ENCODE data around the gene ATP5PO. TPM values are rescaled to one million over a fixed set of nuclear protein-coding genes. Genes with fewer than 3 reads are reported as not detected.

The ATP5PO gene
- total and polyA plus RNA-seq, 3 donors from 2014 or later, result 127 to 279 (median 136) TPM

DNA sequence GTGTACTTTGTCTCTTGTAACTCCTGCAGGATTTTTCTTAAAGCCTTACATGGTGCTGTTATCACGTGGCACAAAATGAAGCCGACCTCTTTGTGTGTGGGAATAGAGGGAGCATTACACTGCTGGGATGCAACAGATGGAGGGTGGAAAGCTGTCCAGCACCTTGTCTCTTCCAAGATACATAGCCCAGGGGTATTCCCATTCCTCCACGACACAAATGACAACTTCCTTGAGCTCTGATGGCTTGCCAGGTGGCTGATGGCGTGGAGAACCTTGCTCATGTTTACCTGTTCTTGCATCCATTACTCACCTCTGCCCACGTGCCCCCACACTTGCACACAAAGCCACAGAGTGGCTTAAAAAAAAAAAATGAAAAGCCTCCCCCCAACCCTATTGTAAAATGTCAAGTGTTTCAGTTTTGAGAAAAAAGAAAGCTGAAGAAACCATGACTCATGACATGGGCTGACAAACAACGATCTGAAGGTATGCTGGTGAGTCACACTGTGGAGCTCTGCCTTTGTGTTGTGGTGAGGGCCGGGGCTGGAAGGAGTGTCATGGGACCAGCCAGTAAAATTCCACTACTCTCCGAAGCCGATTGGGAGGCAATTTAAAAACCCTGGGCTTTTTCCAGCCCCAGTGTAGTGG is 32.0 kb upstream of the ATP5PO start:
- H3K27me3 ChIP-seq, result no peaks in the 10 kb centered on the region
- DNase-seq, result peak; percentile 38
- H3K27ac ChIP-seq, result no peak overlapping the region
- intact Hi-C loops (cut with DNase I; ENCODE audit: low total_unique reads), result no loop called here
- no peaks in the 10 kb centered on the region for H3K36me3 ChIP-seq (ENCODE audit: low read depth, missing control alignments)
- TF ChIP-seq, protein P1, sequence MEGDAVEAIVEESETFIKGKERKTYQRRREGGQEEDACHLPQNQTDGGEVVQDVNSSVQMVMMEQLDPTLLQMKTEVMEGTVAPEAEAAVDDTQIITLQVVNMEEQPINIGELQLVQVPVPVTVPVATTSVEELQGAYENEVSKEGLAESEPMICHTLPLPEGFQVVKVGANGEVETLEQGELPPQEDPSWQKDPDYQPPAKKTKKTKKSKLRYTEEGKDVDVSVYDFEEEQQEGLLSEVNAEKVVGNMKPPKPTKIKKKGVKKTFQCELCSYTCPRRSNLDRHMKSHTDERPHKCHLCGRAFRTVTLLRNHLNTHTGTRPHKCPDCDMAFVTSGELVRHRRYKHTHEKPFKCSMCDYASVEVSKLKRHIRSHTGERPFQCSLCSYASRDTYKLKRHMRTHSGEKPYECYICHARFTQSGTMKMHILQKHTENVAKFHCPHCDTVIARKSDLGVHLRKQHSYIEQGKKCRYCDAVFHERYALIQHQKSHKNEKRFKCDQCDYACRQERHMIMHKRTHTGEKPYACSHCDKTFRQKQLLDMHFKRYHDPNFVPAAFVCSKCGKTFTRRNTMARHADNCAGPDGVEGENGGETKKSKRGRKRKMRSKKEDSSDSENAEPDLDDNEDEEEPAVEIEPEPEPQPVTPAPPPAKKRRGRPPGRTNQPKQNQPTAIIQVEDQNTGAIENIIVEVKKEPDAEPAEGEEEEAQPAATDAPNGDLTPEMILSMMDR (IDR thresholded peaks at IDR 0.05), result no peak
- no peak for TF ChIP-seq POLR2A (IDR thresholded peaks at IDR 0.05)
- WGBS, 2 donors, result 46 to 52% methylated on average over 9 of the region's 9 CpGs
- H3K4me3 ChIP-seq, result no peak overlapping the region
- no peaks in the 10 kb centered on the region for H3K9me3 ChIP-seq
- H3K4me1 ChIP-seq, result no peaks in the 10 kb centered on the region

DNA sequence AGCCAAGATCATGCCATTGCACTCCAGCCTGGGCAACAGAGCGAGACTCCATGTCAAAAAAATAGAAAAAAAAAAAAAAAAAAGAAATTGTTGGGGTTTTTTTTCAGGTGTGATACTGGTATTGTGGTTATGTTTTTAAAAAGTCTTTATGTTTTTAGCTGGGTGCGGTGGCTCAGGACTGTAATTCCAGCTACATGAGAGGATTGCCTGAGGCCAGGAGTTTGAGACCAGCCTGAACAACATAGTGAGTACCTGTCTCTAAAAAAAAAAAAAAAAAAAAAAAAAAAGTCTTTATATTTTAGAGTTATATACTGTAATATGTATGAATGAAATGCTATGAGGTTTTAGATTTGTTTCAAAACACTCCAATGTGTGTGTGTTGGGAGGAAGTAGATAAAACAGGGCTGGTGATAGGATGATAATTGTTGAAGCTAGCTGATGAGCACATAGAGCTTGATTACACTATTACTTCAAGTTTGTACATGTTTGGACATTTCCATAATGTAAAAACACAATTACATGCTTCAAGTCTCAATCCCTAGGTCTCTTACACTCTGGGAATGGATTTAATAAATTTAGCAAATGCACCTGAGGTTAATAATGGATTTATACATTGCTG is 30.2 kb upstream of the ATP5PO start:
- intact Hi-C loops (cut with DNase I; ENCODE audit: low total_unique reads), result no loop called here
- DNase-seq, result no peak
- H3K36me3 ChIP-seq (ENCODE audit: low read depth, missing control alignments), result no peaks in the 10 kb centered on the region
- 93 to 97% methylated on average over 2 of the region's 2 CpGs for WGBS, 2 donors
- TF ChIP-seq, protein P1 (IDR thresholded peaks at IDR 0.05), result no peak
- TF ChIP-seq POLR2A (IDR thresholded peaks at IDR 0.05), result no peak
- no peak overlapping the region for H3K27ac ChIP-seq
- H3K9me3 ChIP-seq, result no peaks in the 10 kb centered on the region
- H3K4me3 ChIP-seq, result no peak overlapping the region
- no peaks in the 10 kb centered on the region for H3K27me3 ChIP-seq
- H3K4me1 ChIP-seq, result no peaks in the 10 kb centered on the region

DNA sequence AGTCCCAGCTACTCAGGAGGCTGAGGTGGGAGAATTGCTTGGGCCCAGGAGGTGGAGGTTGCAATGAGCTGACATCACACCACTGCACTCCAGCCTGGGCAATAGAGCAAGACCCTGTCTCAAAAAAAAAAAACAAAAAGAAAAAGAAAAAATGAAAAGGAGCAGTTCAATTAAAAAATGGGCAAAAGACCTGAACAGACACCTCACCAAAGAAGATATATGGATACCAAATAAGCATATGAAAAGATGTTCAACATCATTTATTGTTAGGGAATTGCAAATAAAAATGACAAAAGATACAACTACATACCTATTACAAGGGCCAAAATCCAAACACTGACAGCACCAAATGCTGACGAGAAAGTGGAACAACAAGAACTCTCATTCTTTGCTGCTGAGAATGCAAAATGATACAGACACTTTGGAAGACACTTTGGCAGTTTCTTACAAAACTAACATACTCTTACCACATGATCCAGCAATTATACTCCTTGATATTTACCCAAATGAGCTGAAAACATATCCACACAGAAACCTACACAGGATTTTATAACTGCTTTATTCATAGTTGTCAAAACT is 28.7 kb upstream of the ATP5PO start:
- intact Hi-C loops (cut with DNase I; ENCODE audit: low total_unique reads), result no loop called here
- WGBS, 2 donors, result 93 to 94% methylated on average over 1 of the region's 1 CpG
- TF ChIP-seq POLR2A (IDR thresholded peaks at IDR 0.05), result no peak
- TF ChIP-seq, protein P1 (IDR thresholded peaks at IDR 0.05), result no peak
- no peaks in the 10 kb centered on the region for H3K4me1 ChIP-seq
- H3K27me3 ChIP-seq, result no peaks in the 10 kb centered on the region
- H3K36me3 ChIP-seq (ENCODE audit: low read depth, missing control alignments), result no peaks in the 10 kb centered on the region
- H3K9me3 ChIP-seq, result no peaks in the 10 kb centered on the region
- no peak overlapping the region for H3K27ac ChIP-seq
- no peak overlapping the region for H3K4me3 ChIP-seq
- no peak for DNase-seq

DNA sequence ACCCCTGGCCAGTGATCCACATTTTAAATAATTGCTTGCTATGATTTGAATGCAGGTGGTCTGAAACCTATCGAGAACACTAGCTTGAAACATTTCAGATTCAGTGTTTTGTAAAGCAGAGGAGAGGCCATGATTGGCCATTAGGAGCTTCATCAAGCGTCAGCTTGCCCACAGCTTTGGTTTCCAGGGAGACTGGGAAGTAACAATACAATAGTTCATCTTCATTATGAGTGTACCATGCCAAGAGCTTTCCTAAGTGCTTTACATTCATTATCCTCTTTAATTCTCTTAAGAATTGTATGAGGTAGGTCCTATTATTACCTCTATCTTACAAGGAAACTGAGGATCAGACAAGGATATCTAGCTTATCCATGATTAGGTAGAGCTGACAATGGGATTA is 27.7 kb upstream of the ATP5PO start:
- TF ChIP-seq, protein P1 (IDR thresholded peaks at IDR 0.05), result no peak
- no peak for TF ChIP-seq POLR2A (IDR thresholded peaks at IDR 0.05)
- DNase-seq, result no peak
- no peaks in the 10 kb centered on the region for H3K9me3 ChIP-seq
- WGBS, 2 donors, result 90 to 100% methylated on average over 2 of the region's 2 CpGs
- H3K27ac ChIP-seq, result no peak overlapping the region
- no peaks in the 10 kb centered on the region for H3K4me1 ChIP-seq
- no peaks in the 10 kb centered on the region for H3K27me3 ChIP-seq
- H3K36me3 ChIP-seq (ENCODE audit: low read depth, missing control alignments), result no peaks in the 10 kb centered on the region
- intact Hi-C loops (cut with DNase I; ENCODE audit: low total_unique reads), result no loop called here
- no peak overlapping the region for H3K4me3 ChIP-seq
